Stimulated activated naive B cell treated with anti-CD40 and anti-IgM and Interleukin-4, amounts not matched to agents 10 μg/mL and 1 μg/mL and 100 μg/mL, for 72 hours (primary cell): ENCODE measurements around the gene FRY.
A peak's percentile ranks its signal among the peaks of the same experiment; 100 is the strongest.

Source experiments
- ATAC-seq, 2 donors: fragments of 150-1000 bp; cut with Tn5 transposase; replicated peaks; 2 replicates each; pipeline ENCODE4 v1.10.0; 2021; ENCODE audit warnings: moderate library complexity in 1 of 2
- DNase-seq: peaks from one replicate; pipeline ENCODE4 v3.0.0; 2021
- H3K27ac Mint-ChIP-seq: one replicate; pipeline ENCODE4 v1.8.0; 2022; ENCODE audit warnings: mild to moderate bottlenecking, mixed read lengths
- H3K27me3 Mint-ChIP-seq, 2 donors: one replicate each; pipeline ENCODE4 v1.8.0; 2022; ENCODE audit warnings: mixed read lengths in 2 of 2
- H3K36me3 Mint-ChIP-seq, 2 donors: one replicate each; pipeline ENCODE4 v1.8.0; 2022; ENCODE audit warnings: mixed read lengths in 2 of 2, mild to moderate bottlenecking in 1 of 2
- H3K4me1 Mint-ChIP-seq, 2 donors: one replicate each; pipeline ENCODE4 v1.8.0; 2022; ENCODE audit warnings: mixed read lengths in 2 of 2, mild to moderate bottlenecking in 1 of 2
- H3K4me3 Mint-ChIP-seq, 2 donors: one replicate each; pipeline ENCODE4 v1.8.0; 2022; ENCODE audit warnings: mild to moderate bottlenecking in 2 of 2, mixed read lengths in 2 of 2, moderate library complexity in 1 of 2
- H3K9me3 Mint-ChIP-seq, 2 donors: one replicate each; pipeline ENCODE4 v1.8.0; 2022; ENCODE audit warnings: mixed read lengths in 2 of 2, mild to moderate bottlenecking in 1 of 2

FRY gene

DNA sequence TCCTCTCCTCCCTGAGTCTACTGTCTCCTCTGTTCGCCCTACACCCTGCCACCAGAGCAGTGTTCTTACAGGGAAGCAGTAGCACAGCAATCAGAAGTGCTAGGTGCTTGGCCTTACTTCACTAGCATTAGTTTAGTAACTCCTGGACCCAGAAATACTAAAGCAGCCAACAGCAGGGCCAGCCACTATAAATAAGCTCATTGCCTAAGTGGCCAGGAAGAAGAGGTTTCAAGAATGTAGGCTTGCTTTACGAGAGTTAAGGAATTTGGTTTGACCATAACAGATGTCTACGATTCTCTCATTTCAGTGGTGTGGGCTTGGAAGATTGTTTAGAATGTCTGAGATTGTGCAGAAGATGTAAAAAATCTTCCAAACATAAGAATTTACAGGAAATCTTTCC is 180.2 kb downstream of the FRY start:
- Mint-ChIP-seq H3K4me1 (no peaks in the 10 kb centered on the region), H3K27ac (no peak overlapping the region), H3K27me3 (no peaks in the 10 kb centered on the region), H3K36me3 (no peaks in the 10 kb centered on the region), H3K4me3 (no peak overlapping the region), H3K9me3 (no peaks in the 10 kb centered on the region)
- no peak for DNase-seq
- ATAC-seq: no peak

GRCh38 chr13:32212421-32212820 is 180.8 kb downstream of the FRY start:
- Mint-ChIP-seq H3K9me3 (no peaks in the 10 kb centered on the region), H3K27me3 (no peaks in the 10 kb centered on the region), H3K27ac (no peak overlapping the region), H3K36me3 (no peaks in the 10 kb centered on the region), H3K4me3 (no peak overlapping the region), H3K4me1 (no peaks in the 10 kb centered on the region)
- no peak for ATAC-seq
- no peak for DNase-seq

DNA sequence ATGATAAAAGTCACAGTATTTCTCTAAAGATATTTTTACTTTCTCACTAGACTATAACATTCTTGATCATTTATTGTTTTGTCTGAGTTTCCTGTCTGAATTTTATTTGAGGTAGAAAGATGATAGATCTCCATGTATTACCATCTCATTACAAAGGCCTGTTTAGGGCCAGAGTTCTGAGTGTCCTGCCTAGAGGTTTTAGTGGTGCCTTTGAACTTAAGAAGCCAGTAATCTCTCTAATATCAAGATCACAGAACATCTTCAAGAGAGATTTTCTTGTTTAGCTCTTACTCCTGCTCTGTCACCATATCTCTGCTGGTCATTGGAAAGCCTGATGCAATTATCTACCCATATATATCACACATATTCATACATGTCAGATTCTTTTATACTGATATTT is 182.1 kb downstream of the FRY start:
- no peak overlapping the region for H3K4me3 Mint-ChIP-seq
- H3K27me3 Mint-ChIP-seq: no peaks in the 10 kb centered on the region
- no peaks in the 10 kb centered on the region for H3K9me3 Mint-ChIP-seq
- H3K27ac Mint-ChIP-seq: no peak overlapping the region
- H3K36me3 Mint-ChIP-seq: peaks cover 0 to 2% of the 10 kb centered on the region in 2 donors
- H3K4me1 Mint-ChIP-seq: no peaks in the 10 kb centered on the region
- DNase-seq: no peak
- ATAC-seq: no peak

- Mint-ChIP-seq H3K36me3 (peaks cover 0 to 2% of the 10 kb centered on the region in 2 donors), H3K27me3 (no peaks in the 10 kb centered on the region), H3K27ac (no peak overlapping the region), H3K9me3 (no peaks in the 10 kb centered on the region), H3K4me3 (no peak overlapping the region), H3K4me1 (no peaks in the 10 kb centered on the region)
- DNase-seq: no peak
- no peak for ATAC-seq
Observed at GRCh38 chr13:32214071-32214470, 182.5 kb downstream of the FRY start.

DNA sequence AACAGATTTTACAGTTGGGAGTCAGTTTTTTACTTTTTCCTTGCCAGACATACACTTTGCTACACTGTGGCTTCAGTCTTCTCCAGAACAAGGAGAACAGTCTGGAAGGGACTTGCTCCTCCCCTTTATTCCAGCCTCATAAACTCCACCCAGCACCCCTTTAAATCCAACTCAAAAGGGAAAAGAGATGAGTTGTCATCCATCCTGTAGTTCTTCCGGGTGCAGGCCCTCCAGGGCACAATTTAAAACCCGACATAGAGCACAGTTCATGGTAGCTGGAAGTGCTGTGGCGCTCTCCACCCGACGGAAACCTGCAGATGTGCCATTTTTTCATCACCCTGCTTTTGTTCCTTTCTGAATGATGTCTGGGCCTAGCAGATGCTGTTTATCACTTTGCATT is 184.7 kb downstream of the FRY start:
- ATAC-seq (no peak), DNase-seq (no peak)
- Mint-ChIP-seq H3K27ac (no peak overlapping the region), H3K36me3 (peaks cover 0 to 2% of the 10 kb centered on the region in 2 donors), H3K9me3 (no peaks in the 10 kb centered on the region), H3K4me3 (no peak overlapping the region), H3K4me1 (no peaks in the 10 kb centered on the region), H3K27me3 (no peaks in the 10 kb centered on the region)

- no peak for DNase-seq
- H3K27ac Mint-ChIP-seq: no peak overlapping the region
- ATAC-seq: no peak
- no peaks in the 10 kb centered on the region for H3K4me1 Mint-ChIP-seq
- no peaks in the 10 kb centered on the region for H3K27me3 Mint-ChIP-seq
- no peak overlapping the region for H3K4me3 Mint-ChIP-seq
- H3K36me3 Mint-ChIP-seq: peaks cover 0 to 2% of the 10 kb centered on the region in 2 donors
- H3K9me3 Mint-ChIP-seq: no peaks in the 10 kb centered on the region
Observed at GRCh38 chr13:32222046-32222676, 190.6 kb downstream of the FRY start.

DNA sequence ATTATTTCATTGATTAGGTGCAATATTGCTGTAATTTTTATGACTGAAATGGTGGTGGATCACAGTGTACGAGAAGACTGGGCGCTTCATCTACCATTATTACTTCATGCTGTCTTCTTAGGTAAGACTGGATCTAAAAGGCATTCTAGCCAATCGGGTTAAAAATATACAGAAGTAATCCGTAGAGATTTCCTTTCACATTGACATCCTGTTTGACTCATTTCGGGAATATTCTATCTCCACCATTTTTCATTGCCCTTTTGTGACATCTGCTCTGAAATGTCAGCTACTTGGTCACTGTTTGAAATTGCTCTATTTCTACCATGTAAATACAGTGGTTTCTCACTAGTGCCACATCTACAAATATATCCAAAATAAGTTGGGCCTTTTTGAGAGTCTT is 193.3 kb downstream of the FRY start:
- DNase-seq (no peak), ATAC-seq (no peak)
- H3K9me3 Mint-ChIP-seq: no peaks in the 10 kb centered on the region
- H3K4me1 Mint-ChIP-seq: no peaks in the 10 kb centered on the region
- H3K4me3 Mint-ChIP-seq: no peak overlapping the region
- H3K27me3 Mint-ChIP-seq: no peaks in the 10 kb centered on the region
- no peak overlapping the region for H3K27ac Mint-ChIP-seq
- H3K36me3 Mint-ChIP-seq: no peaks in the 10 kb centered on the region

DNA sequence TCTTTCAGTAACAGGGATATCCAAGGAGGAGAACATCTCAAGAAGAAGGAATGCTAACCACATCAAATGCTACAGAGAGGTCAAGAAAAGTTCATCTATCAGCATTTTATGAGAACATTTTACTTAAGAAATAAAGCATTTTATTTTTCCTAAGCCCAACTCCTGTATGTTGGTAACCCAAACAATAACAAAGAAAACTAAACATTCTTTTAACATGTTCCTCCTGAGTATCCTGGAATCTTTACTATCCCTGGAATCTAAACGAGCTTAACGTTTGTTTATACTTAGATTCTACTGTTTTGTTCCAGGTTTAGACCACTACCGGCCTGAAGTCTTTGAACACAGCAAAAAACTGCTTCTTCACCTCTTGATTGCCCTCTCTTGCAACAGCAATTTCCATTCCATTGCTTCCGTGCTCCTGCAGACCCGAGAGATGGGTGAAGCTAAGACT is 193.9 kb downstream of the FRY start:
- H3K27me3 Mint-ChIP-seq: no peaks in the 10 kb centered on the region
- no peaks in the 10 kb centered on the region for H3K4me1 Mint-ChIP-seq
- no peak for DNase-seq
- H3K27ac Mint-ChIP-seq: no peak overlapping the region
- no peak for ATAC-seq
- no peaks in the 10 kb centered on the region for H3K9me3 Mint-ChIP-seq
- no peak overlapping the region for H3K4me3 Mint-ChIP-seq
- no peaks in the 10 kb centered on the region for H3K36me3 Mint-ChIP-seq

DNA sequence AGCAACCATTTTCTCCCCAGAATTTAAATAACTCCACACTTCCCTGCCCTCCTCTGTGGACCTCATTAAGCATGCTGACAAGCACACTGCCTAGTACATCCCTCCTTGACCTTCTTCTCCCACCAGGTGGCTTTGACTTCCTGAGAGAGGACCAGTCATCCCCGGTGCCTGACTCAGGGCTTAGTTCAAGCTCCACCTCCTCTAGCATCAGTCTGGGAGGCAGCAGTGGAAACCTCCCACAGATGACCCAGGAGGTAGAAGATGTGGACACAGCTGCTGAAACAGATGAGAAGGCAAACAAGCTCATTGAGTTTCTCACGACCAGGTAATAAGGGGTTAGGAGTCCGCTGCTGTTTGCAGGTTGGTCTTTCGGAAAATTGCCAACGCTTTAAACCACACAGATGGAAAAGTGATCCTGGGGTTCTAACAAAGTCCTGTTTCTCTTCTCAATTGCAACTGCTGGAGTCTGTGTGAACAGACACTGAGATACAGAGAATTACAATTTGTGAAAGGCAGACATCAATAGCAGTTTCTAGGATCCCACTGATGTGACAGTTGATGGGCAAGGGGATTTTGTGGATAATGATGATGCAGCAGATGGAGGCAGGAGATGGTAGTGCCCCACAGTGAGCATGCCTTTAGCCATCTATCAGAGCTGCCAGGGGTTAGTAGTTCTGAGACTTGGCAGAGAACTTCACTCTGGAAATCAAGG is 196.9 kb downstream of the FRY start:
- peak in 1 of 2 donors; percentile 47 for ATAC-seq

DNA sequence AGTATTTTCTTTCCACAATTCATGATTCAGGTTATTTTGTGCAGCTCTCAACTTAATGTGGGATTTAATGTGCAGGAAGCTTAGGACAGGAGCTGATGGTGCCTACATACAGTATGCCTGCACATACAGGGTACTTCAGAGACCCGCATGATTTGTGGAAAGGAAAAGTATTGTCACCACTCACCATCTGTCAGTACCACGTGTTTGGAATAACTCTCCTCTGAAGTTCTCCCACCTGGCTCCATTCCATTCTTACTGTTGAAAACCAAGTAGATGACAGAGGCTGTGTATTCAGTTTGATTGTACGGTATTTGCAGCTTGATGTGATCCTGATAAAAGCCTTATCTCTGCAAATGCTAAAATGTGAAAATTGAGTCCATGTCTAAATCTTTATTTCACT is 197.9 kb downstream of the FRY start:
- H3K4me3 Mint-ChIP-seq: no peak overlapping the region
- no peaks in the 10 kb centered on the region for H3K27me3 Mint-ChIP-seq
- H3K9me3 Mint-ChIP-seq: no peaks in the 10 kb centered on the region
- DNase-seq: no peak
- no peak overlapping the region for H3K27ac Mint-ChIP-seq
- ATAC-seq: no peak
- no peaks in the 10 kb centered on the region for H3K4me1 Mint-ChIP-seq
- H3K36me3 Mint-ChIP-seq: no peaks in the 10 kb centered on the region

More for the DNA sequence above, 196.9 kb downstream of the FRY start:
- DNase-seq: no peak
- Mint-ChIP-seq H3K36me3 (no peaks in the 10 kb centered on the region), H3K4me3 (no peak overlapping the region), H3K27ac (no peak overlapping the region), H3K9me3 (no peaks in the 10 kb centered on the region), H3K27me3 (no peaks in the 10 kb centered on the region), H3K4me1 (no peaks in the 10 kb centered on the region)

GRCh38 chr13:32232263-32232662 is 200.7 kb downstream of the FRY start:
- no peaks in the 10 kb centered on the region for H3K9me3 Mint-ChIP-seq
- no peaks in the 10 kb centered on the region for H3K4me1 Mint-ChIP-seq
- ATAC-seq: no peak
- H3K36me3 Mint-ChIP-seq: no peaks in the 10 kb centered on the region
- no peak for DNase-seq
- no peak overlapping the region for H3K4me3 Mint-ChIP-seq
- no peaks in the 10 kb centered on the region for H3K27me3 Mint-ChIP-seq
- H3K27ac Mint-ChIP-seq: peak overlapping the region; percentile 49

- H3K27me3 Mint-ChIP-seq: no peaks in the 10 kb centered on the region
- H3K27ac Mint-ChIP-seq: no peak overlapping the region
- H3K4me1 Mint-ChIP-seq: no peaks in the 10 kb centered on the region
- no peaks in the 10 kb centered on the region for H3K36me3 Mint-ChIP-seq
- ATAC-seq (no peak), DNase-seq (no peak)
- H3K4me3 Mint-ChIP-seq: no peak overlapping the region
- no peaks in the 10 kb centered on the region for H3K9me3 Mint-ChIP-seq
Observed at GRCh38 chr13:32233062-32233461, 201.5 kb downstream of the FRY start.

DNA sequence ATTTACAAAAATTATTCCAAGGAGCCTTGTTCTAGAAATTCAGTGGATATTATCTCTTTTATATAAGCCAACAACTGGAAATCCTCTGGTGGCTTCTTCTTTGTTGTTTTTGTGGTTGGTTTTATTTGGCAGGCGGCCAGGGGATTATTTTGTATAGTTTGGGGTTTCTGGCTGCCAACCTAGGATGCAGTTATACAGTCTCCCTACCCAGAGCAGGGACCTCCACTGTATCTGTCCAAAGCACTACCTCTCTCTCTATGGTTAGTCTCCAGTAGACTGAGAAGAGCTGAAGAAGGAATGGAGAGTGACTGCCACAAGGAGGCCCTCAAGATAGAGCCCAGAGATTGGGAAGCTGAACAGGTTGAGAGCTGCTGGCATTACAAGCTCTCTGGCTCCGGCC is 203.3 kb downstream of the FRY start:
- H3K27ac Mint-ChIP-seq: no peak overlapping the region
- no peak for DNase-seq
- H3K9me3 Mint-ChIP-seq: no peaks in the 10 kb centered on the region
- ATAC-seq: no peak
- no peaks in the 10 kb centered on the region for H3K4me1 Mint-ChIP-seq
- H3K27me3 Mint-ChIP-seq: no peaks in the 10 kb centered on the region
- H3K36me3 Mint-ChIP-seq: no peaks in the 10 kb centered on the region
- H3K4me3 Mint-ChIP-seq: no peak overlapping the region

DNA sequence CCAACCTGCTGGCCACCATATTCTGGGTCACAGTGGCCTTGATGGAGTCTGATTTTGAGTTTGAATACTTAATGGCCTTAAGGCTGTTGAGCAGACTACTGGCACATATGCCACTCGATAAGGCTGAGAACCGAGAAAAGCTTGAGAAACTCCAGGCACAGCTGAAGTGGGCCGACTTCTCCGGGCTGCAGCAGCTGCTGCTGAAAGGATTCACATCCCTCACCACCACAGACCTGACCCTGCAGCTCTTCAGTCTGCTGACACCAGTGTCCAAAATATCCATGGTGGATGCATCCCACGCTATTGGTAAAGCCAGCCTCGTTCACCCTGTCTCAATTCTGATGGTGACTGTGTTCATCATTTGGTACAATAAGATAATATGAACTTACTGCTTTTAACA is 206.1 kb downstream of the FRY start:
- Mint-ChIP-seq H3K27ac (no peak overlapping the region), H3K9me3 (no peaks in the 10 kb centered on the region), H3K4me1 (no peaks in the 10 kb centered on the region), H3K27me3 (no peaks in the 10 kb centered on the region), H3K36me3 (no peaks in the 10 kb centered on the region), H3K4me3 (no peak overlapping the region)
- ATAC-seq: no peak
- no peak for DNase-seq

DNA sequence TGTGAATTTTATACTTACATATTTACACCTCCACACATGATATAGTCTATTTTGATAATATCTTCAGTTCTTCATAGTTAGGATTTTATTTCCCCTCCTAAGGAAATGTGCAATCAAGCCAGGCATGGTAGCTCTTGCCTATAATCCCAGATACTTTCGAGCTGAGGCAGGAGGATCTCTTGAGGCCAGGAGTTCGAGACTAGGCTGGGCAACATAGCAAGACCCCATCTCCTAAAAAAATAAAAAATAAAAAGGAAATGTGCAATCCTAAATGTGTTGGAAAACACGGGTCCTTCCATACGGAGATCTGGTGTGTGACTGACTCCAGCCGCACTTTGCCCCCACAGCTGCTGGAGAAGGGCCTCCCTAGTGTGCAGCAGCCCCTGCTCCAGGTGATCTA is 212.1 kb downstream of the FRY start:
- Mint-ChIP-seq H3K36me3 (peaks cover 0 to 2% of the 10 kb centered on the region in 2 donors), H3K27ac (no peak overlapping the region), H3K9me3 (no peaks in the 10 kb centered on the region), H3K4me1 (peaks cover 0 to 2% of the 10 kb centered on the region in 2 donors), H3K4me3 (no peak overlapping the region), H3K27me3 (no peaks in the 10 kb centered on the region)
- ATAC-seq (no peak), DNase-seq (no peak)
